Activated CD4-positive, alpha-beta T cell treated with anti-CD3 and anti-CD28 coated beads, Interleukin-2, amount 50 U/mL, for 1 hour (primary cell): Measurements from ENCODE around the gene WDR43.

Source experiments
- DNase-seq: peaks from one replicate; pipeline ENCODE4 v3.0.0-alpha.2; 2020

The WDR43 gene

DNA sequence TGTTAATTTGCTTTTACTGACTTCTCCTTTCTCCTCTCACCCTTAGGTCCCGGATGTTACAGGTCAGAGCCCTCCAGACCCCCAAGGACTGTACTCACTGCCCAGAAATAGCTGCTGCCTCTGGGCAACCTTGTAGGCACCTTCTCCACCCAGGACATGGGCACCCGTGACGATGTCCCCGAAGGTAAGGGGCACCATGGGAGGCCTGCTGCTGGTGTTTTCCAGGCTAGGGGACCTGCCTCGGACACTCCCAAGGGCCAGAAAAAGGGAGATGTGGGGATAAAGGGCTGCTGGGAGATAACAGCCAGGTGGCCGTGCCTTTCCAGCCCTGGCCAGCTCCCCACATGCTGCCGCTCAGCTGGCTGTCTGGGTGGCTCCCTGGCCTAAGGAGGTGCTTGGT is 100.2 kb downstream of the WDR43 start:
- DNase-seq, result no peak

DNA sequence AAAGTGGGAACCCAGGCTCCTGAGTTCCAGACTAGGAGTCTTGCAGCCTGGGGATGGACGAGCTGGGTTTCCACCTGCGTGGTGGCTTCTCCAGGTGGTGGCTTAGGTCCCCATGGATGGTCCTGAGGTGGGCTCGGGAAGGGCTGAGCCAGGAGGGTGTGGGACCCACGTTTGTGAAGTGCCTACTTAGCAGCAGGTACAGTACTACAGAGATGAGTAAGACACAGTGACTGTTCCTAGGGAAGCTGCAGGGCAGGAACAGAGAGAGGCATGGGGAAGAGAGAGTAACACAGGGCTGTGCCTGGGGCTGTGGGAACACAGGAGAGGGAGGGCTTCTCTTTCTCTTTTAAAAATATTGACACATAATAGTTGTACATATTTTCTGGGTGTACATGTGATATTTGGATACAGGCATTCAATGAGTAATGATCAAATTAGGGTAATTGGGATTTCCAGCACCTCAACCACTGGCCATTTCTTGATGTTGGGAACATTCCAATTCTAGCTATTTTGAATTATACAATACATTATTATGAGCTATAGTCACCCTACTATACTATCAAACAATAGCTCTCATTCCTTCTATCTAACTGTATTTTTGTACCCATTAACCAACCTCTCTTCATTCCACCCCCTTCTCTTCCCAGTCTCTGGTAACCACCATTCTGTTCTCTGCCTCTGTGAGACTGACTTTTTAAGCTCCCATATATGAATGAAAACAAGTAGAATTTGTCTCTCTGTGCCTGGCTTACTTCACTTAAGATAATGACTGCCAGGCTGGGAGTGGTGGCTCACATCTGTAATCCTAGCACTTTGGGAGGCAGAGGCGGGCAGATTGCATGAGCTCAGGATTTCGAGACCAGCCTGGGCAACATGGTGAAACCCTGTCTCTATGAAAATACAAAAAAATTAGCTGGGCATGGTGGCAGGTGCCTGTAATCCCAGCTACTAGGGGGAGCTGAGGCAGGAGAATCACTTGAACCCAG is 101.6 kb downstream of the WDR43 start:
- DNase-seq, result no peak

DNA sequence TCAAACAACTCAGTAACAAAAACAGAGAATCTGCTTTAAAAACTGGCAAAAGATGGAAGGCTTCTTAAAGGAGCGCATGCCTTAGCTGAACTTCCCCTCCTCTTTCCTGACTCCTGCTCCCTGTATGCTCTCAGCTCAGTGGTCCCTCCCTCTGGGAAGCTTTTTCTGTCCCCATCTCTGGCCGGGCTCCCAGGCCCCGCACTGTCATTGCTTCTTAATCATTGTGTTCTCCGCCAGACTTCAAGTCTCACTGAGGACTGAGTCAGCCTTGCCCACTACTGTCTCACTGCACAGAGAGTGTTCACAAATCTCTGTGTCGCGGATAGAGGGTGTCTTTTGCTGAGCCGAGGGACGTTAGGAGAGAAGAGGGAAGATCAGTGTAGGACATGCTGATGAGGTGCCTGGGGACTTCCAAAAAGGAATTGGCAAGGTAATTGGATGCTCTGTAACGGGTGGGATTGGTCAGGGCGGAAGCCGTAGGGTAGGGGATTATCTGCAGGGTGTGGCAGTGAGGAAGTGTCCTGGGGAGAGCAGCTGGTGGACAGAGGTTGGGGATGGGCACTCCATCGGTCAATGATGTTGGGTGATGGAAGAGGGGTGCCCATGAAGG is 102.9 kb downstream of the WDR43 start:
- DNase-seq, result no peak
